ENCODE data around the gene MORC1. TPM values are rescaled to one million over a fixed set of nuclear protein-coding genes. Genes with fewer than 3 reads are reported as not detected.

The MORC1 gene
- total RNA-seq, 1 donor: not detected

- no peak overlapping the region for H3K4me3 ChIP-seq (ENCODE audit: low read depth, low read length)
- TF ChIP-seq CTCF (IDR thresholded peaks at IDR 0.05; ENCODE audit: insufficient read depth, low read depth, low read length): peak; percentile 67
- DNase-seq (ENCODE audit: low read depth): peak; percentile 41
Observed at GRCh38 chr3:109023656-109024254, 94.2 kb downstream of the MORC1 start.

DNA sequence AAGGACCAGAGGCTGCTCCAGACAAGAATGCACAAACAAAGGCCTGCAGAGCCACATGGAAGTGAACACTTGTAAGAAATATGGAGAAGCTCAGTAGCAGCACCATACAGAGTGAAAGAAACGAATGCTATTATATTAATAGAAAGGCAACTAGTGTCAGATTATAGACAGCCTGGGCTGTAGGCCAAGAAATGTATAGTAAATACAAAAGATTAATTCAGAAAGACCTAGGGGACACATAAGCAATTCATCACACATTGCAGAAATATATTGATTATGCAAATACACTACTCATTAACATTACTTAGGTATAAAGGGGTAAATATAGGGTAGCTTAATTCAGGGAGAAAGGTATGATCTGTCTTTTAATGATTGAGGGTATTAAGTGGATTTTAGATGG lies 94.8 kb downstream of the MORC1 start:
- no peak overlapping the region for H3K4me3 ChIP-seq (ENCODE audit: low read depth, low read length)
- no peak for TF ChIP-seq CTCF (IDR thresholded peaks at IDR 0.05; ENCODE audit: insufficient read depth, low read depth, low read length)
- no peak for DNase-seq (ENCODE audit: low read depth)

DNA sequence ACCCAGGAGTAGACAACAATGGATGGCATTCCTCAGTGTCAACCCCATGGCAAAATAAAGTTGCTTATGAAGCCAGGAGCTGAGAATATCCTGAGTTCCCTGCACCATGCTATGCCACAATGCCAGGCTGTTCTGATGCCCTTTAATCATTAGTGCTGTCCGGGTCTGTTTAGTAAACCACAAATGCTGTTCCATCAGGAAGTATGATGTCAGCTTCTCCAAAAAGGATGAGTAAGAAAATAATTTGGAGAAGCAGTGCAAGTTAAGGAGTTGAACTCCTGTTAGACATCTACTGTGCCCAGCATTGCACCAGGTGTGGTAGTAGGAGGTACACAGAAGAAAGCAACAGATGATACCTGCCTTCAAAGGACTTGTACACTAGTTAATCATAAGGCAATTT lies 96.4 kb downstream of the MORC1 start:
- H3K4me3 ChIP-seq (ENCODE audit: low read depth, low read length): no peak overlapping the region
- no peak for DNase-seq (ENCODE audit: low read depth)
- TF ChIP-seq CTCF (IDR thresholded peaks at IDR 0.05; ENCODE audit: insufficient read depth, low read depth, low read length): no peak

DNA sequence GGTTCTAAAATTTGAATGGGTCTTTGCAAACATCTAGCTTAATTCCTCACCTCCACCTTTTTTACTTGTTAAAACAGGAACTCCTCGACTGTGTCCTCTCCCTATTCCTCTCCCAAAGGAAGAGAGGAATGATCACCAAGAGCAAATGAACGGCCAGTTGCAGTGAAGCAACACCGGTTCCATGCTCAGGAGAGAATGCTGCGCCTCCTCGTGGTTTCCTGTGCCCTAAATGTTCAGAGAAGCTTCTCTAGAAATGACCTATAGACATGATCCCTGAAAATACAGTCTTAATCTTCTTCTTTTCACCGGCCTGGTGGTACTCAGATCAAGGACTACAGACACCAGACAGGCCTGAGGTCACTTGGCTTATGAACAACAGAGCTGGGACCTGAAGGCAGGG lies 99.1 kb downstream of the MORC1 start:
- no peak for DNase-seq (ENCODE audit: low read depth)
- H3K4me3 ChIP-seq (ENCODE audit: low read depth, low read length): no peak overlapping the region
- no peak for TF ChIP-seq CTCF (IDR thresholded peaks at IDR 0.05; ENCODE audit: insufficient read depth, low read depth, low read length)

DNA sequence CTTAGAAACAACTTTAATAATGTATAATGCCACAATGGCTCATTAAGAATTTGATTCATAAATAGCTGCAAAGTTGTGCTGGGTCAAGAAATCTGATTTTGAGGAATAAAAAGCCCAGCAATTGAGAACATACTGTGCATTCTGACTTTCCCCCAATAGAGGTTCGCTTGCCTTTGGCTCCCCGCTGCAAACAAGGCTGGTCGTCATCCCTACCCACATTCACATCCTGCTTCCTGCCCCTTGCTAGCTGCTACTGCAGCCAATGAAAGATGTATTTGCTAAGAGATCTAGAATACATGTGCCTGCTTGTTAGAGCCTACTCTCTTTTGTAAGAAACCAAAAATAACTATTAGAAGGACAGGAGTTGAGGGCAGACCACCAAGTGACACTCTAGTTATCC lies 112.5 kb downstream of the MORC1 start:
- DNase-seq (ENCODE audit: low read depth): no peak
- TF ChIP-seq CTCF (IDR thresholded peaks at IDR 0.05; ENCODE audit: insufficient read depth, low read depth, low read length): no peak
- no peak overlapping the region for H3K4me3 ChIP-seq (ENCODE audit: low read depth, low read length)

DNA sequence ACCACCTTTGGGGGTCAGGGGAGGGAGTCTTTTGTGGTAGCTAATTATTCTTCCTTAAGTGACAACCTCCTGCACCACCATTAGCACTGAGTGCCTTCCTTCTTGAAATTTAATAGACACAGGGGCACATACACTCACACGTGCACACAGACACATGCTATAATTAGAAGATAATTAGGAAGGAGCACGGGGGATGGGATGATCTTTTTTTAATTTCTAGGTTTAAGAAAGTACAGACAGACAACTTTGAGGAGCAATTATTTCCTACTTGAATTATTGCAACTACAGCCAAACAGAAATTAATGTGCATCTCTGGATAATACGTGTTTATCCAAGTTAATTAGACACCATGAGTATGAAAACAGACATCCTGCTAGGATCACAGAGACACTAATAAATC lies 119.5 kb downstream of the MORC1 start:
- no peak overlapping the region for H3K4me3 ChIP-seq (ENCODE audit: low read depth, low read length)
- no peak for DNase-seq (ENCODE audit: low read depth)
- TF ChIP-seq CTCF (IDR thresholded peaks at IDR 0.05; ENCODE audit: insufficient read depth, low read depth, low read length): no peak

DNA sequence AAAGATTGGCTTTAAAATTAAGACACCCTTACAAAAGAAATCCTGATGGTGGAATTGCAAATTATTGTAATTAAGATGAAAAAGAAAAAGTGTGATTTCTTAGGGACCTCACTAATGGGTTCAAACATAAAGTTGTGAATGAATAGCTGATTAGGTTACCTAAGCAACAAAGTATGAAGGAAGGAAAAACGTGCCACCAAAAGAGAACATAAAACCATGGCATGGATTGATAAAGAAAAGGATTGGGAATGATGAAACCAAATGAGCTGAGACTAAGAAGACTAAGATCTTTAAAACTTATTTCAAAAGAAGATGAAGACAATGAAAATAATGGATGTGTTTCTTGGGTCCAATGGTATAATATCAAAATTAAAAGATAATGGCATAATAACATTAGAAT lies 132.1 kb downstream of the MORC1 start:
- TF ChIP-seq CTCF (IDR thresholded peaks at IDR 0.05; ENCODE audit: insufficient read depth, low read depth, low read length): no peak
- no peak for DNase-seq (ENCODE audit: low read depth)
- no peak overlapping the region for H3K4me3 ChIP-seq (ENCODE audit: low read depth, low read length)
